PC-9 (cell line): ENCODE results near the gene RNASEH2B.

ENCODE experiments used
- CTCF ChIP-seq: fragments of 200-600 bp; sonication (generic); conservative IDR thresholded peaks from 2 replicates; pipeline ENCODE4 v1.6.1; 2017; ENCODE audit warnings: mixed run types, antibody characterized with exemption, mild to moderate bottlenecking, moderate library complexity
- EZH2 ChIP-seq: fragments of 200-600 bp; sonication (generic); IDR thresholded peaks from 2 replicates; pipeline ENCODE4 v1.8.0; 2017; ENCODE audit warnings: antibody characterized with exemption, low read depth

DNA sequence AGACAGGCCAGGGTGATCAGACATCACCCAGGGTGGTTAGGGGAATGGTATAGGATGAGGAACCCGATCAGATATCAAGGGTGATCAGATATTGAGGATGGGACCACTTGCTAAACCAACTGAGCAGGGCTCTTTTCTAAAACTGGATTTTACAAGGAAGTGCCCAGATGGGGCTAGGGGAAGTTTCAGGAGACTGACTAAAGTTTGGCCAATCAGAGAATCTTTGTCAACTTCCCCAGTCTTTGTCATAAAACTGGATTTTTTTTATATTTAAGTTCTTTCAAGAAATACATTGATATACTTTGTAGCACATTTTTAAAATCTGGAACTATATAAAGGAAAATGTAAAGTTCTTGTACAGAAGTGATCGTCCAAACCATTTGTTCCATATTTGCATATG lies 35.6 kb upstream of the RNASEH2B start:
- no peak for TF ChIP-seq EZH2
- TF ChIP-seq CTCF, result no peak
